ENCODE data around the gene FLVCR1. TPM values are rescaled to one million over a fixed set of nuclear protein-coding genes. Genes with fewer than 3 reads are reported as not detected.
A peak's percentile ranks its signal among the peaks of the same experiment; 100 is the strongest.
"Not testable (repeated sequence)": the region's sequence is repeated elsewhere in the genome, so short reads cannot be mapped to it uniquely, and the experiment has no call there.

Gene FLVCR1
- polyA plus RNA-seq, 12 donors, result 5.8 to 70.1 (median 9.7) TPM

GRCh38 chr1:212858461-212859265 lies 588 bp downstream of the FLVCR1 start:
- peak; percentile 38 for DNase-seq

DNA sequence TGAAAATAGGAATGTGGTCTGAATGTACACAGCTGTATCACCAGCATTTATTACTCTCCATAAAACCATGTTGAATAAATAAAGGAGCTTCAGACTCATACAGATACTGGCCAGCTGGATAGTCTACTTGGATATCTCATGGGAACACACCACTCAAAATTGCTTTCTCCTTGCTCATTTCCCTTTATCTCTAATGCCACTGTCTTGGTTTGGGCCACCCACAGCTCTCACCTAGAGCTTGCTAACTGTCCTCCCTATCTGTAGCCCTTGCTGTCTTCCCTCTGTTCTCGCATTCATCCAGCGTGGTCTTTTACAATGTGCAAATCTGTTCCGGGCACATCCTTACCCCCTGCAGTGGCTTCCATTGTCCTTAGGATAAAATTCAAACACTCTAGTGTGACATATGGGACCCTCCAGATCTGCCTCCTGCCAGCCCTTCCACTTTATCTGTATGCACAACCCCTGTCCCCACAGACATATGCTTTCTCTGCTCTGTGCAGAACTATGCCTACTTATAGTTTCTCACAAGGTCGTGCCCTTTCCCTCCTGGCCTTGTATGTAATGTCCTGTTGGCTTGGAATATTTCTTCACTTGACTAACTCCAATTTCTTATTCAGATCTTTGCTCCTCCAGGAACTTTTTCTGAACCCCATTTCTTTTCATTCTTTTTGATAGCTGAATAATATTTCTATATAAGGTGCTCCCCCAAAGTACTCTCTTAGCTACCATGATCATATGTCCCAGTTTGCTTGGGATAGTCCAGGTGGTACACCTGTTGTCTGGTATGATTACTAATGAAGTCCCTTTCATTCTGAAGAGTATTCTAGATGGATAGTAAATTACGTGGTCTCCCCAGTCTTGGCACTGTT lies 2.9 kb downstream of the FLVCR1 start:
- DNase-seq, result no peak

DNA sequence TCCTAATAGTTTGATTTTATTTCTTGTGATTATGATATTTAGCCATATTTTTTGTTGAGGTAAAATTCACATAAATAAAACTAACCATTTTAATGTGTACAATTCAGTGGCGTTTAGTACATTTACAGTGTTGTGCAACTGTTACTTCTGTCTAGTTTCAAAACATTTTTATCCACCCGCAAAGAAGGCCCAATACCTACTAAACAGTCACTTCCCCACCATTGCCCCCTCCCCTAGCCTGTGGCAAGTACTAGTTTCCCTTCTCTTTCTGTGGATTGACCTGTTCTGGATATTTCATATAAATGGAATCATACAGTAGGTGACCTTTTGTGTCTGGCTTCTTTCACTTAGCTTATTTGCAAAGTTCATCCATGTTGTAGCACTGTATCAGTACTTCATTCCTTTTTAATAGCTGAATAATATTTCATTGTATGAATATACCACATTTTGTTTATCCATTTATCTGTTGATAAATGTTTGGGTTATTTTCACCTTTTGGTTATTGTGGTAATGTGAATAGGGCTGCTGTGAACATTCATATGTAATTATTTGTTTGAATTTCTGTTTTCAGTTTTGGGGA lies 4.1 kb downstream of the FLVCR1 start:
- no peak for DNase-seq

DNA sequence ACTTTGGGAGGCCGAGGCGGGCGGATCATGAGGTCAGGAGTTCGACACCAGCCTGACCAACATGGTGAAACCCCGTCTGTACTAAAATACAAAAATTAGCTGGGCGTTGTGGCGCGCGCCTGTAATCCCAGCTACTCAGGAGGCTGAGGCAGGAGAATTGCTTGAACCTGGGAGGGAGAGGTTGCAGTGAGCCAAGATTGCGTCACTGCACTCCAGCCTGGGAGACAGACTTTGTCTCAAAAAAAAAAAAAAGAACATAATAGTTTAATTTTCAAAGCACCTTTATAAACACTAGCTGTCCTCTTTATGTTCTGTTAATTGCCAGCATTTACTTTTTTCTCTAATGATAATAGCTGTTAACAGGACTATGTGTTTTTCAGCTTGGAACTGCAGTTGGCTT lies 5.3 kb downstream of the FLVCR1 start:
- DNase-seq, result not testable (repeated sequence)

DNA sequence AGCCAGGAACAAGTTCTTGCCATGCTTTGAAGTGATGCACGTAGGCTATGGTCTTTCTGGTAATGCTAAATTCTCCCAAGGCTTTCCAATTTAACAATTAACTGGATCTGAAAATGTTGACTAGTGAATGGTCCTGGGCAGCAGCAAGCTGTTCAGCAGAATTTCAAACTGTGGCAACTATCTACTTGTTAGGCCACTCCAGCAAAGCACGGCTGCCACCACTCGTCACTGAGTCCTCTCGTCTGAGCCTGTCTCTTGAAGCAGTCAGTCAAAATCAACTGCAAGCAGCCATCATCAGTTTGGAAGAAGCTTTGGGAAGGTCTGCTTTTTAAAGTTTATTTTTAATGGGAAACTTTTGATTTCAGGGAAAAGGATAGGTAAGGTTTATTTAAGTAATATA lies 6.1 kb downstream of the FLVCR1 start:
- no peak for DNase-seq

DNA sequence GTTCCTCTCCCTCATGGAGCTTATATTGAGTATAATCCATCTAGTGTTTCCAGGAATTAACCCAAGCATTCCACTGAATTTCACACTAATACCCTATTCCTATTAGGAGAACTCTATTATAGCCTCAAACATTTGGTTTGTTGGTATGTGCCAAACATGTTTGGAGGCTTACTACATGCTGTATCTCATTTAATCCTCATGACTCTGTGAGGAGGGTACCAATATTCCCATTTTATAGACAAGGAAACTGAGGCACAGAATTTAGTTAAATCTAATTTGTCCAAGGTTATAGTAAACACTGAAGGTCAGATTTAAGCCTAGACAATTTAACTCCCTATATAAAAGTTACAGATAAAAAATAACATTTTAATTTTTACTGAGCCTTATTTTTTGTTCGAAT lies 9.1 kb downstream of the FLVCR1 start:
- no peak for DNase-seq

- DNase-seq, result no peak
Observed at GRCh38 chr1:212871976-212872375, 13.9 kb downstream of the FLVCR1 start.

DNA sequence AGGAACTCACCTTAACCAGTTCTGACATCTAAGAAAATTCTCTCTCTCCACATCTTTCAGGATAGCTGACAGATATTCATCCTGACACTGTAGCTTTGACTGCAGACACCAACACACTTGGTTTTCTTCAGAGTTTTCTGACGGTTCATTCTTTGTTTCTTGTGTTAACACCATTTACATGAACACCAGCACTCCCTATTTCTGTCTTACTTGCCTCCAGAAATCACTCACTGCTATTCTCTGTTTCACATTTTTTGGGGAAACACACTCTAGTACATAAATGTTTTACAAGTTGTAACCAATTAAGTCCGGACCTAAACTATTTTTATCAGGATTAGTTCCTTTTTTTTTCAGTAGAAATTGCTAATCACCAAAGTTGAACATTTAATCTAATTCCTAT lies 15.4 kb downstream of the FLVCR1 start:
- DNase-seq, result no peak

- no peak for DNase-seq
Observed at GRCh38 chr1:212878418-212878817, 20.3 kb downstream of the FLVCR1 start.

DNA sequence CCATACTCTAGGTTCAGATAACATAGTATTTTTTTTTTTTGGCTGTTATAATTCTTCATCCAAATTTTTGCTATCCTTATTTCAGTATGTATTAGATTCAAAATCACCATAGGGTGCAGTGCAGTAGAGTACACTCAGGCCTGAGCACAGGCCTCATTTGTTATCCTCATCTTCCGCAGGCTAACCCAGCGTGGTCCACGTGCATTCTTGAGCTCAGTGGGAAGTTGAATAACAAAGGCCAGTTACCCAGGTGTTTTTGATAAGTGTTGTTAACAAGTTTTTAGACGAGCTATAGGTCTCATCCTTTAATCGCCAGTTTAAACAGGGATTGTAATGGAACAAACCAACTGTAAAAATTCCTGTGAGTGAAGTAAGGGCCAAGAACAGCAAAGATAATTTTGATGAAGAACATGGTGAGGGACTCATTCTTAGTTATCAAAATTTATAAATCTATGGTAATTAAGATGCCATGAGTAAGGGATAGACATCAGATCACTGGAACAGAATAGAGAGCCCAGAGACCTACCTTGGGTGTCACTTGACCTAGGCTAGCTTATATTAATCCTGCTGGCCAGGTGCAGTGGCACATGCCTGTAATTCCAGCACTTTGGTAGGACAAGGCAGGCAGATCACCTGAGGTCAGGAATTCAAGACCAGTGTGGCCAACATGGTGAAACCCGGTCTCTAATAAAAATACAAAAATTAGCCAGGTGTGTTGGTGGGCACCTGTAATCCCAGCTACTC lies 22.0 kb downstream of the FLVCR1 start:
- no peak for DNase-seq

GRCh38 chr1:212884592-212884991 lies 26.5 kb downstream of the FLVCR1 start:
- DNase-seq, result no peak

GRCh38 chr1:212892108-212892507 lies 34.0 kb downstream of the FLVCR1 start:
- no peak for DNase-seq

DNA sequence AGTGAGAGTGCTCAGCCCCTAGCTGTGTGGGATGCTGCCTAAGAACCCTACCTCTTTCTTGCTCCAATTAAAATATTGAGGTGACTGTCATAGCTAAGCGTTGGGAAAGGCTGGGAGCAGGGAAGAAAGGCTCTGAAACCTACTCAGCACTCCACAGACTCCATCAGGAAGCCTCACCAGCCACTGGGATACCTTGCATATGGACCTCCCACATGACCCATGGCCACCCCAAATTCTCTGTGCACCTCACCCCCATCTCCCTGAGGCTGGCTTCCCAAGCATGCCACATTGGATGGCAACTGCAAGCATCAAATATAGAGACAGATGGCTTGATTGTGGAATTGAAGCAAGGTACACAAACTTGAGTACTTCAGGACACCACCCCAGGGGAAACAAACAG lies 41.8 kb downstream of the FLVCR1 start:
- no peak for DNase-seq

DNA sequence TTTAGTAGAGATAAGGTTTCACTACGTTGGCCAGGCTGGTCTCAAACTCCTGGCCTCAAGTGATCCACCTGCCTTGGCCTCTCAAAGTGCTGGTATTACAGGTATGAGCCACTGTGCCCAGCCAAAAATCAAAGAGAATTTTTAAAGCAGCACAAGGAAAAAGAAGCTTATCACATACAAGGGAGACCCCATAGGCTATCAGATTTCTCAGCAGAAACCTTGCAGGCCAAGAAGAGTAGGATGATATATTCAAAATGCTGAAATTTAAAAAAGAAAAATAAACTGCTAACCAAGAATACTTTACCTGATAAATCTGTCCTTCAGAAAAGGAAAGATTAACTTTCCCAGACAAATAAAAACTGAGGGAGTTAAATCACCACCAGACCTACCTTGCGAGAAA lies 43.2 kb downstream of the FLVCR1 start:
- DNase-seq, result no peak

DNA sequence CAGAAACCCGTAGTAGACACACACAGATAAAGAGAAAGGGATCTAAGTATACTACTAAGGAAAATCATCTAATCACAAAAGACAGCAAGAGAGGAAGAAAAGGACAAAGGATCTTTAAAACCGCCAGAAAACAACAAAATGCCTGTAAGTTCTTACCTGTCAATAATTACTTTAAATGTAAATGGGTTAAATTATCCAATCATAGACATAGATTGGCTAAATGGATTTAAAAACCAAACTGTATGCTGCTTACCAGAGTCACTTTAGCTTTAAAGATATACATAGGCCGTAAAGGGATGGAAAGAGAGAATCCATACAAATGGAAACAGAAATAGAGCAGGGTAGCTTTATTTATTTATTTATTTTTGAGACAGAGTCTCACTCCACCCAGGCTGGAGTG lies 44.0 kb downstream of the FLVCR1 start:
- DNase-seq, result no peak

DNA sequence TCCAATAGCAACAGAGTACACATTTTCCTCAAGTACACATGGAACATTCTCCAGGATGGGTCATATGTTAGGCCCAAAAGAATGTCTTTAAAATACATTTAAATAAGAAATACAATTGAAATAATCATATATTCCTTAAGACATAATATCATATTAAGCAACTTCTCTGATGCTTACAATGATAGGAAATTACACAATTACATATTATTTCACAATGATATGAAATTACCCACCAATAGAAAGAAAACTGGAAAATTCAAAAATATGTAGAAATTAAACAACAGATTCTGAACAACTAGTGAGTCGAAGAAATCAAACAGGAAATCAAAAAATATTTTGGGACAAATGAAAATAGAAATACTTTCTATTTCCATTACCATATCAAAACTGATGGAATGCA lies 45.6 kb downstream of the FLVCR1 start:
- DNase-seq, result no peak

- DNase-seq, result not testable (repeated sequence)
Observed at GRCh38 chr1:212908071-212908470, 50.0 kb downstream of the FLVCR1 start.

- DNase-seq, result no peak
Observed at GRCh38 chr1:212908971-212909370, 50.9 kb downstream of the FLVCR1 start.

GRCh38 chr1:212909652-212910063 lies 51.6 kb downstream of the FLVCR1 start:
- DNase-seq, result no peak

- not testable (repeated sequence) for DNase-seq
Observed at GRCh38 chr1:212910213-212910612, 52.1 kb downstream of the FLVCR1 start.

DNA sequence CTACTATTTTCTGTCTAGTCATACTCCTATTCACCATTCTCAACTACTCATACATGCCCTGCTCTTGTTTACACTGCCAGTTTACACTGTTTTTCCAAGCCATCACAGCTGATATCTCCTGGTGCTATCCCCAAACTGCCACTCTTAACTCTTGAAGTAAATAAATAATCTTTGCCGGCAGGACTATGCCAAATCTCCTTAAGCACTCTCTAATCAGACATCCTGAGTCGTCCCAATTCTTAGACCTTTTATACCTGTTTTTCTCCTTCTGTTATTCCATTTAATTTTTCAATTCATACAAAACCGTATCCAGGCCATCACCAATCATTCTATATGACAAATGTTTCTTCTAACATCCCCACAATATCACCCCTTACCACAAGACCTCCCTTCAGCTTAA lies 55.6 kb downstream of the FLVCR1 start:
- not testable (repeated sequence) for DNase-seq

DNA sequence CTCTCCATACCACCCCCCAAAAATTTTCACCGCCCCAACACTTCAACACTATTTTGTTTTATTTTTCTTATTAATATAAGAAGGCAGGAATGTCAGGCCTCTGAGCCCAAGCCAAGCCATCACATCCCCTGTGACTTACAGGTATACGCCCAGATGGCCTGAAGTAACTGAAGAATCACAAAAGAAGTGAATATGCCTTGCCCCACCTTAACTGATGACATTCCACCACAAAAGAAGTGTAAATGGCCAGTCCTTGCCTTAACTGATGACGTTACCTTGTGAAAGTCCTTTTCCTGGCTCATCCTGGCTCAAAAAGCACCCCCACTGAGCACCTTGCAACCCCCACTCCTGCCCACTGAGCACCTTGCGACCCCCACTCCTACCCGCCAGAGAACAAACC lies 56.0 kb downstream of the FLVCR1 start:
- not testable (repeated sequence) for DNase-seq

Measured in muscle of arm (tissue), 12 donors.